ENCODE data around the gene UNC5A. TPM values are rescaled to one million over a fixed set of nuclear protein-coding genes. Genes with fewer than 3 reads are reported as not detected.

UNC5A gene
- total RNA-seq, 1 experiment from 2014 or later: 10.1 TPM

DNA sequence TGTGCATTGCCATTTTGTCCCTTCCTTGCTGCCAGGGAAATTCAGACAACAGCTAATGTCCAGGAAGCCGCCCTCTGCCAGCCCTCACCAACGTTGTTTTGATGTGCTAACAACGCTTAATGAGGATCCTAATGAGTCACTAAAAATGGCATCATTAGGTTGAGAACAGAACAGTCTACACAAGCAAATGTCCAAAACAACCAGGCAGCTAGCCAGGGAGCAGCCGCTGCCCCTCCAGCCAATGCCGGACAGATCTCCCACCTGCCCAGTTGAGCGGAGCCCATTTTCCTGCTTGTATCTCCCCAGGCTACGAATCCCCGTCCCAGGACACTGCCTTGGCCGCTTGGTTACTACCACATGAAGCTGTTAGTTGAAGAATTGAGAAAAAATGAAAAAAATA lies 40.4 kb upstream of the UNC5A start:
- intact Hi-C loops (cut with micrococcal nuclease): no loop called here
- CTCF ChIA-PET: no interaction called here
- Histone ChIP-seq H3K79me2 (ENCODE audit: insufficient read depth, low read length) (no peaks in the 10 kb centered on the region), H3K9me2 (ENCODE audit: insufficient read depth) (no peaks in the 10 kb centered on the region), H3K9ac (ENCODE audit: low read length) (no peak overlapping the region), H3K4me3 (replicated peaks in 1 of 2; ENCODE audit: low read depth in 1 of 2, low read length in 2 of 2) (no peak overlapping the region), H3K27ac (ENCODE audit: low read depth, low read length) (no peak overlapping the region), H3K36me3 (ENCODE audit: control insufficient read depth in 1 of 2, insufficient read depth in 2 of 2, low read length in 2 of 2) (no peaks in the 10 kb centered on the region), H3K9me3 (ENCODE audit: control insufficient read depth in 1 of 2, insufficient read depth in 1 of 2, low read depth in 1 of 2, low read length in 2 of 2) (no peaks in the 10 kb centered on the region), H3K4me2 (ENCODE audit: low read length) (no peak overlapping the region), H4K20me1 (ENCODE audit: insufficient read depth) (no peaks in the 10 kb centered on the region), H3K27me3 (ENCODE audit: insufficient read depth, low read length) (no peaks in the 10 kb centered on the region; the same call in none of the 2 replicates), H3K4me1 (ENCODE audit: control insufficient read depth in 1 of 2, insufficient read depth in 2 of 2, low read length in 2 of 2) (no peaks in the 10 kb centered on the region), H2AFZ (ENCODE audit: low read depth, low read length, poor library complexity, severe bottlenecking) (no peak overlapping the region)
- DNase-seq (ENCODE audit: low read depth, low spot score) (no peak), ATAC-seq (no peak)
- RAD21 ChIA-PET (ENCODE audit: low non-redundant PET in 1 of 2, low total read pairs in 2 of 2, uncharacterized antibody in 2 of 2, unreplicated experiment in 2 of 2): no interaction called here
- TF ChIP-seq CEBPB (IDR thresholded peaks at IDR 0.05; ENCODE audit: low read depth) (no peak), SRF (IDR thresholded peaks at IDR 0.05; ENCODE audit: low read depth) (no peak), TCF7L2 (IDR thresholded peaks at IDR 0.05; ENCODE audit: borderline replicate concordance, extremely low read depth, insufficient read depth, insufficient read length) (no peak), CTCF (IDR thresholded peaks at IDR 0.05 in 2 of 3, conservative IDR thresholded peaks at IDR 0.05 in 1 of 3; ENCODE audit: borderline replicate concordance in 1 of 3, insufficient read depth in 1 of 3, low read depth in 2 of 3, low read length in 2 of 3) (no peak), ZNF274 (IDR thresholded peaks at IDR 0.05; ENCODE audit: low read depth, low read length) (no peak), EZH2 (IDR thresholded peaks at IDR 0.05) (no peak), ELF1 (IDR thresholded peaks at IDR 0.05; ENCODE audit: borderline replicate concordance, low read depth) (no peak), POLR2AphosphoS5 (IDR thresholded peaks at IDR 0.05; ENCODE audit: low read depth, low read length) (no peak), SIN3A (IDR thresholded peaks at IDR 0.05; ENCODE audit: low read depth) (no peak), ZBTB33 (IDR thresholded peaks at IDR 0.05; ENCODE audit: extremely low read depth, insufficient replicate concordance, low read length) (no peak)
- BruUV-seq (replicated peaks): no TSS peak
- POLR2A ChIA-PET: interaction anchor here (0.7 kb wide), 1 partner anchor 10 kb away, joined by 5 read pairs; no protein-coding TSS in a partner anchor
